A673 (cell line): ENCODE results near the gene KLHL13.

Source experiments
- CTCF ChIP-seq: fragments of 300-800, 200-600 bp; sonication (generic); conservative IDR thresholded peaks from 2 replicates; pipeline ENCODE4 v1.5.1; 2017; ENCODE audit warnings: low read depth, mild to moderate bottlenecking, antibody characterized with exemption, low read length, moderate library complexity, mixed read lengths
- EZH2 ChIP-seq: fragments of 200-600 bp; sonication (generic); IDR thresholded peaks from 2 replicates; pipeline ENCODE4 v1.6.1; 2017; ENCODE audit warnings: borderline replicate concordance, low read depth, mild to moderate bottlenecking, mixed read lengths, antibody characterized with exemption, low read length; ENCODE audit not compliant: poor library complexity, severe bottlenecking

GRCh38 chrX:118114971-118115370 lies 1.6 kb downstream of the KLHL13 start:
- TF ChIP-seq CTCF (no peak), EZH2 (no peak)
